ENCODE measurements around the gene RIMS1. TPM values are rescaled to one million over a fixed set of nuclear protein-coding genes. Genes with fewer than 3 reads are reported as not detected.
"Not testable (repeated sequence)": the region's sequence is repeated elsewhere in the genome, so short reads cannot be mapped to it uniquely, and the experiment has no call there.

RIMS1 gene
- total and polyA plus RNA-seq, 4 donors = 0.14 to 5.7 (median 1.6) TPM

- Histone ChIP-seq H3K36me3 (ENCODE audit: control insufficient read depth in 4 of 4, insufficient read depth in 4 of 4, low read length in 4 of 4) (no peaks in the 10 kb centered on the region), H3K9ac (ENCODE audit: insufficient read depth in 1 of 2, low read length in 2 of 2) (no peak overlapping the region), H3K4me1 (ENCODE audit: control insufficient read depth in 5 of 5, insufficient read depth in 5 of 5, low read length in 5 of 5) (no peaks in the 10 kb centered on the region), H3K27ac (ENCODE audit: low read depth in 1 of 2, low read length in 1 of 2) (no peak overlapping the region), H3K4me3 (no peak overlapping the region), H3K27me3 (ENCODE audit: control insufficient read depth in 3 of 3, insufficient read depth in 3 of 3, low read length in 2 of 3) (no peaks in the 10 kb centered on the region), H3K9me3 (ENCODE audit: control insufficient read depth in 4 of 4, insufficient read depth in 3 of 4, low read length in 3 of 4) (no peaks in the 10 kb centered on the region)
- DNase-seq = no peak
- no peak for TF ChIP-seq CTCF (IDR thresholded peaks at IDR 0.05; ENCODE audit: control extremely low read depth, extremely low read depth)
- WGBS, 2 donors = 66 to 73% methylated on average over 2 of the region's 2 CpGs
- ATAC-seq (ENCODE audit: insufficient read depth, low FRiP score) = no peak
These were observed 436.4 kb downstream of the RIMS1 start for GRCh38 chr6:72322771-72323170.

GRCh38 chr6:72324591-72324990, 438.2 kb downstream of the RIMS1 start:
- Histone ChIP-seq H3K27ac (ENCODE audit: low read depth in 1 of 2, low read length in 1 of 2) (no peak overlapping the region), H3K9me3 (ENCODE audit: control insufficient read depth in 4 of 4, insufficient read depth in 3 of 4, low read length in 3 of 4) (no peaks in the 10 kb centered on the region), H3K27me3 (ENCODE audit: control insufficient read depth in 3 of 3, insufficient read depth in 3 of 3, low read length in 2 of 3) (no peaks in the 10 kb centered on the region), H3K9ac (ENCODE audit: insufficient read depth in 1 of 2, low read length in 2 of 2) (no peak overlapping the region), H3K36me3 (ENCODE audit: control insufficient read depth in 4 of 4, insufficient read depth in 4 of 4, low read length in 4 of 4) (no peaks in the 10 kb centered on the region), H3K4me1 (ENCODE audit: control insufficient read depth in 5 of 5, insufficient read depth in 5 of 5, low read length in 5 of 5) (no peaks in the 10 kb centered on the region), H3K4me3 (no peak overlapping the region)
- TF ChIP-seq CTCF (IDR thresholded peaks at IDR 0.05; ENCODE audit: control extremely low read depth, extremely low read depth) = no peak
- ATAC-seq (ENCODE audit: insufficient read depth, low FRiP score) (no peak), DNase-seq (no peak)
- WGBS, 2 donors = 47 to 58% methylated on average over 4 of the region's 4 CpGs

- WGBS, 2 donors = 53 to 86% methylated on average over 1 of the region's 1 CpG
- no peak overlapping the region for H3K9ac ChIP-seq (ENCODE audit: insufficient read depth in 1 of 2, low read length in 2 of 2)
- H3K4me1 ChIP-seq (ENCODE audit: control insufficient read depth in 5 of 5, insufficient read depth in 5 of 5, low read length in 5 of 5) = no peaks in the 10 kb centered on the region
- TF ChIP-seq CTCF (IDR thresholded peaks at IDR 0.05; ENCODE audit: control extremely low read depth, extremely low read depth) = no peak
- no peaks in the 10 kb centered on the region for H3K9me3 ChIP-seq (ENCODE audit: control insufficient read depth in 4 of 4, insufficient read depth in 3 of 4, low read length in 3 of 4)
- no peak overlapping the region for H3K4me3 ChIP-seq
- no peak overlapping the region for H3K27ac ChIP-seq (ENCODE audit: low read depth in 1 of 2, low read length in 1 of 2)
- H3K27me3 ChIP-seq (ENCODE audit: control insufficient read depth in 3 of 3, insufficient read depth in 3 of 3, low read length in 2 of 3) = no peaks in the 10 kb centered on the region
- no peaks in the 10 kb centered on the region for H3K36me3 ChIP-seq (ENCODE audit: control insufficient read depth in 4 of 4, insufficient read depth in 4 of 4, low read length in 4 of 4)
- DNase-seq (no peak), ATAC-seq (ENCODE audit: insufficient read depth, low FRiP score) (no peak)
These were observed 442.4 kb downstream of the RIMS1 start for GRCh38 chr6:72328775-72329174.

GRCh38 chr6:72335203-72335602, 448.9 kb downstream of the RIMS1 start:
- not testable (repeated sequence) for DNase-seq; ATAC-seq (ENCODE audit: insufficient read depth, low FRiP score); H3K4me1 ChIP-seq (ENCODE audit: control insufficient read depth in 5 of 5, insufficient read depth in 5 of 5, low read length in 5 of 5); H3K9me3 ChIP-seq (ENCODE audit: control insufficient read depth in 4 of 4, insufficient read depth in 3 of 4, low read length in 3 of 4); H3K36me3 ChIP-seq (ENCODE audit: control insufficient read depth in 4 of 4, insufficient read depth in 4 of 4, low read length in 4 of 4); H3K27ac ChIP-seq (ENCODE audit: low read depth in 1 of 2, low read length in 1 of 2); H3K27me3 ChIP-seq (ENCODE audit: control insufficient read depth in 3 of 3, insufficient read depth in 3 of 3, low read length in 2 of 3); H3K4me3 ChIP-seq; H3K9ac ChIP-seq (ENCODE audit: insufficient read depth in 1 of 2, low read length in 2 of 2)
- WGBS, 2 donors = 85 to 90% methylated on average over 2 of the region's 2 CpGs
